Activated naive CD8-positive, alpha-beta T cell (primary cell): ENCODE measurements around the gene PC.

ENCODE experiments used
- H3K27ac Mint-ChIP-seq: one replicate; pipeline ENCODE4 v1.8.0; 2021; ENCODE audit warnings: mixed read lengths
- H3K27me3 Mint-ChIP-seq: one replicate; pipeline ENCODE4 v1.8.0; 2021; ENCODE audit warnings: mixed read lengths
- H3K36me3 Mint-ChIP-seq: one replicate; pipeline ENCODE4 v1.8.0; 2021; ENCODE audit warnings: mixed read lengths
- H3K4me1 Mint-ChIP-seq: one replicate; pipeline ENCODE4 v1.8.0; 2021; ENCODE audit warnings: low read depth, mixed read lengths
- H3K4me3 Mint-ChIP-seq: one replicate; pipeline ENCODE4 v1.8.0; 2021; ENCODE audit warnings: mild to moderate bottlenecking, mixed read lengths
- H3K9me3 Mint-ChIP-seq: one replicate; pipeline ENCODE4 v1.8.0; 2021; ENCODE audit warnings: low read depth, mixed read lengths

The PC gene

GRCh38 chr11:66915046-66915832, 42.9 kb downstream of the PC start:
- Mint-ChIP-seq H3K27me3 (peaks cover 2% of the 10 kb centered on the region), H3K27ac (no peak overlapping the region), H3K4me1 (no peaks in the 10 kb centered on the region), H3K9me3 (no peaks in the 10 kb centered on the region), H3K4me3 (no peak overlapping the region), H3K36me3 (no peaks in the 10 kb centered on the region)

- H3K27me3 Mint-ChIP-seq, result no peaks in the 10 kb centered on the region
- no peaks in the 10 kb centered on the region for H3K4me1 Mint-ChIP-seq
- no peaks in the 10 kb centered on the region for H3K36me3 Mint-ChIP-seq
- no peak overlapping the region for H3K4me3 Mint-ChIP-seq
- H3K27ac Mint-ChIP-seq, result no peak overlapping the region
- no peaks in the 10 kb centered on the region for H3K9me3 Mint-ChIP-seq
Observed at GRCh38 chr11:66914505-66914904, 43.7 kb downstream of the PC start.

DNA sequence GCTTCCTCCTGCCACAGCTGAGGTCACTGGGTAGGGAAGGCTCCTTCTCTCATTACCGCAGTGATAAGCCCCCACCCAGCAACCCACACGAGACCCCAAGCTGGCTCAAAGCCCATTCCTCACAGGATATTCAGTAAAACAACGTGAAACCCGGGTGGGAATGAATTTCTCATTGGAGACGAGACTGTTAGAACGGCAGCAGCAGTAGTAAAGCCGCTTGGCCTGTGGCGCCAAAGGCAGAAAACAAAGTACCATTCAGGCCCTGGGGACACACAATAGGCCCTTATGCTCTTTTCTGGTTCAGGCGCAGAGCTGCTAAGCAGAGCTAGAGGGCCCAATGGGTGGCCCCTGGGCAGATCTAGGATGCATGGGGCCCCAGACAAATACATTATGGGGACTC, 45.3 kb downstream of the PC start:
- no peaks in the 10 kb centered on the region for H3K4me1 Mint-ChIP-seq

DNA sequence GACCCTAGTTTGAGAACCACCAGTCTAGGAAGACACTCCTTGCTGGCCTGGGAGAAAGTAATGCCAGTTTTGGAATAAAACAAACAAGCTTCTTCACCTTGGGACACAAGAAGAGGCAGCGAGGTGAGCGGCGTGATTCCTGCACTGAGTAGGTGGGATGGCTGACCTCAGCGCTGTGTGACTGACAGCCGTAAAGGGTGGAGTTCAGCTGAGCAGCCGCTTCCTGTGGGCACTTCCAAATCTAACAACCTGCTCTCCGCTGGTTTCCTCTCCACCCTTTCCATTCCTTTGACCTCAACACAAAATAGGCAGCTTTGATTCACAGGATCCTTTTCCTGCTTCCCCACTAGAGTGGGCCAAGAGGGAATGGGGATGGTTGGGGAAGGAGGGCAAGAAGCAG, 45.8 kb downstream of the PC start:
- Mint-ChIP-seq H3K27ac (no peak overlapping the region), H3K9me3 (no peaks in the 10 kb centered on the region), H3K36me3 (peaks cover 2% of the 10 kb centered on the region), H3K27me3 (no peaks in the 10 kb centered on the region), H3K4me1 (no peaks in the 10 kb centered on the region), H3K4me3 (no peak overlapping the region)

More for the DNA sequence above, 45.3 kb downstream of the PC start:
- H3K36me3 Mint-ChIP-seq, result peaks cover under 1% of the 10 kb centered on the region
- no peaks in the 10 kb centered on the region for H3K9me3 Mint-ChIP-seq
- no peak overlapping the region for H3K4me3 Mint-ChIP-seq
- no peak overlapping the region for H3K27ac Mint-ChIP-seq
- no peaks in the 10 kb centered on the region for H3K27me3 Mint-ChIP-seq

GRCh38 chr11:66910669-66911068, 47.5 kb downstream of the PC start:
- Mint-ChIP-seq H3K4me3 (no peak overlapping the region), H3K4me1 (no peaks in the 10 kb centered on the region), H3K27me3 (no peaks in the 10 kb centered on the region), H3K27ac (no peak overlapping the region), H3K9me3 (no peaks in the 10 kb centered on the region), H3K36me3 (peaks cover 2% of the 10 kb centered on the region)

DNA sequence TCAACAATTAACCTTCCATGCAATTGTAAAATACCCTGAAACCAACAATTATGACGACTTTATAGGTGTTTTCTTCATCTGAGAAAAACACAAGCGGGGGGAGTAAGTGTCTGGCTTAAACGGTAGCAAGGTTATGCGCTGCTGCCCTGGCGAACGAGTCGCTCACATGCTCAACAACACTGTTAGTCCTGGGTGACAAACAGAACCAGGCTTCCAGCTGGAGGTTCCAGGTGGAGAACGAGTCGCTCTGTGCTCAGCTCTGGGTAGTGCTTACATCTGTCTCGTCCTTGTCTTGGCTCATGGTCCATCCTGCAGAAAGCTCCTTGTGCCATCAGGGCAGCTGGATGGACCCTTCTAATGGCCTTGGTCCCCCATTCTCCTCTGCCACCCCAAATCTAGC, 48.2 kb downstream of the PC start:
- peaks cover 2% of the 10 kb centered on the region for H3K36me3 Mint-ChIP-seq
- H3K9me3 Mint-ChIP-seq, result no peaks in the 10 kb centered on the region
- no peaks in the 10 kb centered on the region for H3K4me1 Mint-ChIP-seq
- no peak overlapping the region for H3K27ac Mint-ChIP-seq
- no peak overlapping the region for H3K4me3 Mint-ChIP-seq
- no peaks in the 10 kb centered on the region for H3K27me3 Mint-ChIP-seq

DNA sequence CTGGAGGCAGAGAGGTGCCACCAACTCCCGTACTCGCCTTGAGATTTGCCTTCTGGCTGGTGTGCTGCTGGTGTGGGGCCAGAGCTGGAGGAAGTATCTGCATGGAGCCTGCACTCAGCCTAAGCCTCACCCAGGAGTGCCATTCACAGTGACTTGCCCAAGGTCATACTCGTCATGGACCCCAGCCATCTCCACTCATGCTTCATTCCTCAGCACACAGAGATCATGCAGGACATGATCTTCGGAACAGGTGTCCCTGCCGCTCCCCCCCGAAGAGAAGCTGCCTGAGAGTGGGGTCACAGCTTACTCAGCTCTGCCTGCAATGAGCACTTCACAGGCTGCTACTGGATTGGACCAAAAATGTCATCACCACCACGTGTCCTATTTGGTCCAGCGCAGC, 49.0 kb downstream of the PC start:
- Mint-ChIP-seq H3K4me3 (no peak overlapping the region), H3K27ac (no peak overlapping the region), H3K27me3 (no peaks in the 10 kb centered on the region), H3K9me3 (no peaks in the 10 kb centered on the region), H3K4me1 (no peaks in the 10 kb centered on the region), H3K36me3 (peaks cover 2% of the 10 kb centered on the region)

GRCh38 chr11:66907751-66908630, 50.2 kb downstream of the PC start:
- Mint-ChIP-seq H3K27me3 (no peaks in the 10 kb centered on the region), H3K4me1 (no peaks in the 10 kb centered on the region), H3K4me3 (no peak overlapping the region), H3K36me3 (peaks cover 2% of the 10 kb centered on the region), H3K9me3 (no peaks in the 10 kb centered on the region), H3K27ac (no peak overlapping the region)

DNA sequence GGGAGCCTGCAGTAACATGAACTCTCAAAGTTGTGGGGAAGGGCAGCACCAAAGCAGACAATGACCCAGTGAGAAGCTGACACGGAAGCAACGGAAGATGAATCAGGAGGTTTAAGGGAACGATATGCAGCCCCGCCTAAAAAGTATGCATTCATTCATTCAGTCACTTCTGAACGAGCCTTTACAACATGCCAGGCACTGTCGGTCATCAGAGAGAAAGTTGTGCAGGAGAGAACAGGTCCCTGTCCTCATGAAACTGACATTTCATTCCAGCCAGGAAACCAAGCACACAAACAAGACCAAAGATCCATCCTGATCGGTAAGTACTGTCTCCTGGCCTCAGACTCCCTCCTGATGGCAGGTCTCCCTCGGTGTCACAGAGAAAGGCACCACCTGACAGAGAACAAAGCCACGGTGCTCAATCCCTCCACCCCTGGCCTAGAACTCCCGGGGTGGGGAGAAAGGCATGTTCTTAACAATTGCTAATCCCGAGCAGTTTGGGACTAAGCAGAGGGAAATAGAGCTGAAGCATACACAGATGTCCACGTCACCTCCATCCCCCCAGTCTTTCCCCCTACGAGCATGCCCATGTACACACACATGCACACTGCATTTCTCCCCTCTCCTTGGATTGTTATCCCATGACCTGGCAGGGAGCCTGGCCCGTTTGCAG, 52.0 kb downstream of the PC start:
- H3K36me3 Mint-ChIP-seq, result peaks cover 2% of the 10 kb centered on the region
- no peaks in the 10 kb centered on the region for H3K27me3 Mint-ChIP-seq
- H3K27ac Mint-ChIP-seq, result no peak overlapping the region
- no peak overlapping the region for H3K4me3 Mint-ChIP-seq
- no peaks in the 10 kb centered on the region for H3K4me1 Mint-ChIP-seq
- no peaks in the 10 kb centered on the region for H3K9me3 Mint-ChIP-seq

GRCh38 chr11:66905631-66906030, 52.6 kb downstream of the PC start:
- Mint-ChIP-seq H3K36me3 (peaks cover 2% of the 10 kb centered on the region), H3K27ac (no peak overlapping the region), H3K27me3 (no peaks in the 10 kb centered on the region), H3K4me1 (no peaks in the 10 kb centered on the region), H3K9me3 (no peaks in the 10 kb centered on the region), H3K4me3 (no peak overlapping the region)

GRCh38 chr11:66904981-66905521, 53.1 kb downstream of the PC start:
- Mint-ChIP-seq H3K27me3 (no peaks in the 10 kb centered on the region), H3K36me3 (peaks cover 2% of the 10 kb centered on the region), H3K4me1 (no peaks in the 10 kb centered on the region), H3K4me3 (no peak overlapping the region), H3K27ac (no peak overlapping the region), H3K9me3 (no peaks in the 10 kb centered on the region)

- no peak overlapping the region for H3K27ac Mint-ChIP-seq
- no peak overlapping the region for H3K4me3 Mint-ChIP-seq
- H3K9me3 Mint-ChIP-seq, result no peaks in the 10 kb centered on the region
- no peaks in the 10 kb centered on the region for H3K27me3 Mint-ChIP-seq
- H3K4me1 Mint-ChIP-seq, result no peaks in the 10 kb centered on the region
- peaks cover 2% of the 10 kb centered on the region for H3K36me3 Mint-ChIP-seq
Observed at GRCh38 chr11:66904561-66904960, 53.6 kb downstream of the PC start.

DNA sequence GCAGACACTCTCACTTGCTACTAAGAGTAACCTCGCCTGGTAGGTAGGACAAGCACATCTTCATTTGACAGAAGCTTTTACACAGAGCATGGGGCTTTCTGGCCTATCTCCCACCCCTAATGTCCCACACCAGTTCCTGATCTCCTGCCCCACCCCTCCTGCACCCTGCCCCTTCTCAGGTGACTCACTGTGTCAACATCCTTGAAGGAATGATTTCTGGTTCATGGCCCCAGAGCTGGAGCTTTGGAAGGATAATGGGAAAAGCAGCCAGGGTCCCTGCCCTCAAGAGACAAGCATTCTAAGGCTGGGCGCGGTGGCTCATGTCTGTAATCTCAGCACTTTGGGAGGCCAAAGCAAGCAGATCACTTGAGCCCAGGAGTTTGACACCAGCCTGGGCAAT, 54.1 kb downstream of the PC start:
- Mint-ChIP-seq H3K27ac (no peak overlapping the region), H3K4me1 (no peaks in the 10 kb centered on the region), H3K4me3 (no peak overlapping the region), H3K36me3 (peaks cover 2% of the 10 kb centered on the region), H3K27me3 (no peaks in the 10 kb centered on the region), H3K9me3 (no peaks in the 10 kb centered on the region)

GRCh38 chr11:66902486-66903177, 55.6 kb downstream of the PC start:
- Mint-ChIP-seq H3K9me3 (no peaks in the 10 kb centered on the region), H3K27me3 (no peaks in the 10 kb centered on the region), H3K4me3 (no peak overlapping the region), H3K4me1 (no peaks in the 10 kb centered on the region), H3K27ac (no peak overlapping the region), H3K36me3 (no peaks in the 10 kb centered on the region)
